CD8-positive, alpha-beta memory T cell (primary cell): ENCODE data around the gene SOX10. TPM values are rescaled to one million over a fixed set of nuclear protein-coding genes. Genes with fewer than 3 reads are reported as not detected.
"Not testable (repeated sequence)": the region's sequence is repeated elsewhere in the genome, so short reads cannot be mapped to it uniquely, and the experiment has no call there.

Experiments
- CTCF ChIA-PET: fragments of 350-600 bp; sonication (Branson Sonifier 250); formaldehyde crosslinking; loops from one replicate; lab custom pipeline; 2021; ENCODE audit warnings: antibody characterized with exemption; lab: Charles Lee
- POLR2A ChIA-PET: fragments of 350-600 bp; sonication (Branson Sonifier 250); formaldehyde crosslinking; loops from one replicate; lab custom pipeline; 2021; ENCODE audit warnings: antibody characterized with exemption; lab: Charles Lee
- DNase-seq, 5 donors: peaks; one replicate each; pipeline versions ENCODE4 v3.0.0 to v3.0.0-alpha.2; 2020 to 2022; ENCODE audit warnings: mixed read lengths in 1 of 5
- H3K27ac ChIP-seq: one replicate; pipeline ENCODE4 v1.7.0; 2013; ENCODE audit warnings: low read depth, mild to moderate bottlenecking, low read length, moderate library complexity
- H3K27me3 ChIP-seq: 2 replicates; pipeline ENCODE4 v1.7.0; 2013; ENCODE audit warnings: low read length, mild to moderate bottlenecking; ENCODE audit not compliant: insufficient read depth, poor library complexity, severe bottlenecking
- H3K36me3 ChIP-seq: 2 replicates; pipeline ENCODE4 v1.7.0; 2013; ENCODE audit warnings: mild to moderate bottlenecking, low read length, moderate library complexity; ENCODE audit not compliant: insufficient read depth
- H3K4me1 ChIP-seq: 2 replicates; pipeline ENCODE4 v1.7.0; 2013; ENCODE audit warnings: mild to moderate bottlenecking, low read length, moderate library complexity; ENCODE audit not compliant: insufficient read depth
- H3K4me3 ChIP-seq: 2 replicates; pipeline ENCODE4 v1.7.0; 2013; ENCODE audit warnings: mild to moderate bottlenecking, low read length
- H3K9me3 ChIP-seq: 2 replicates; pipeline ENCODE4 v1.7.0; 2013; ENCODE audit warnings: mild to moderate bottlenecking, low read length
- H3K27ac Mint-ChIP-seq, 8 donors: one replicate each; pipeline ENCODE4 v1.8.0; 2020 to 2021; ENCODE audit warnings: mixed read lengths in 8 of 8, mild to moderate bottlenecking in 6 of 8, inconsistent platforms in 3 of 8, moderate library complexity in 3 of 8
- H3K27me3 Mint-ChIP-seq, 2 donors: one replicate each; pipeline ENCODE4 v1.8.0; 2020 to 2021; ENCODE audit warnings: mixed read lengths in 2 of 2, mild to moderate bottlenecking in 1 of 2, moderate library complexity in 1 of 2
- H3K36me3 Mint-ChIP-seq, 3 donors: one replicate each; pipeline ENCODE4 v1.8.0; 2020 to 2021; ENCODE audit warnings: mixed read lengths in 3 of 3, inconsistent platforms in 1 of 3, mild to moderate bottlenecking in 1 of 3
- H3K4me1 Mint-ChIP-seq, 3 donors: one replicate each; pipeline ENCODE4 v1.8.0; 2020 to 2021; ENCODE audit warnings: mixed read lengths in 3 of 3, inconsistent platforms in 1 of 3, mild to moderate bottlenecking in 1 of 3
- H3K4me3 Mint-ChIP-seq, 7 donors: one replicate each; pipeline ENCODE4 v1.8.0; 2020 to 2021; ENCODE audit warnings: mixed read lengths in 7 of 7, mild to moderate bottlenecking in 6 of 7, moderate library complexity in 4 of 7, inconsistent platforms in 2 of 7
- H3K9me3 Mint-ChIP-seq, 5 donors: one replicate each; pipeline ENCODE4 v1.8.0; 2020 to 2022; ENCODE audit warnings: mixed read lengths in 5 of 5, mild to moderate bottlenecking in 3 of 5, moderate library complexity in 2 of 5, inconsistent platforms in 1 of 5
- polyA plus RNA-seq: library from polyadenylated mRNA; unstranded; fragments of 300-500 nt; fragmentation: Illumina TruSeq; gene quantifications from one replicate; pipeline ENCODE4 v1.2.3, GENCODE V29; 2021
- total RNA-seq, 2 experiments: library from RNA; stranded (reverse); gene quantifications; one replicate each; pipeline ENCODE4 v1.2.3, GENCODE V29; 2021

The SOX10 gene
- total and polyA plus RNA-seq, 3 experiments from 2014 or later = not detected

DNA sequence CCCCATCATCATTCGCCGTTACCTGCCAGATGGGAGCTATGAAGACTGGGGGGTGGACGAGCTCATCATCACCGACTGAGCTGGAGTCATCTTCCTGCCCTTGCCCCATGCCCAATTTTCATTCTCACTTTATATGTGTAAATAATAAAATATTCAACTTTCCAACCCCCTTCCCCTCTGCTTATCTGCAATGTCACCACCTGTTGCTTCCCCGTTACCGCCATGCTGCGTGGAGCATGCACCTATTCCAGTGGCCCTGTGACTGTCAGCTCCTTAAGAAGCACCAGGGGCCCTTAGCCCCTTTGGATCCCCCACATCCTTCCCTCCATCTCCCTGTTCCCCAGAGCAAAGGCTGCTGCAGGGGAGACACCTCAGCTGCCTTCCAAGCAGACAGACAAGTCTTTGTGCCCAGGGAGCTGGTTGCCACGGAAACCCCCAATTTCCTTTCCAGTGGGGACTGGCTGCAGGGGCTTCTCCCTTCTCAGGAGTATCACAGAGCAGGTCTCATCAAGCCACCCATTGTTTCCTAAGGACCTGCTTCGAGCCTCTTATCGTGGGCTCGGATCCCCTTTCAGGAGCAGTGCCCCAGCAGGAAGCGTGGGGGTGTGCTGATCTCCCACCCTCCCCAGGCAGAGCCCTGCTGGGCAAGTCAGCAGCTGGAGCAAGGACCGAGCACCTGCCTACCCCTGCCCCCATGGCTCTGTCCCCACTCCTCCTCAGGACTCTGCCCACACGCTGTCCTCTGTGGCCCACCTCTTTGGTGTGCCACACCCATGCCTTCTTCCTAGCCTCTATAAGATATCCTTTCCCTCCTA is 16.5 kb downstream of the SOX10 start:
- DNase-seq = no peak
- no peak overlapping the region for H3K4me3 Mint-ChIP-seq
- POLR2A ChIA-PET = no interaction called here

DNA sequence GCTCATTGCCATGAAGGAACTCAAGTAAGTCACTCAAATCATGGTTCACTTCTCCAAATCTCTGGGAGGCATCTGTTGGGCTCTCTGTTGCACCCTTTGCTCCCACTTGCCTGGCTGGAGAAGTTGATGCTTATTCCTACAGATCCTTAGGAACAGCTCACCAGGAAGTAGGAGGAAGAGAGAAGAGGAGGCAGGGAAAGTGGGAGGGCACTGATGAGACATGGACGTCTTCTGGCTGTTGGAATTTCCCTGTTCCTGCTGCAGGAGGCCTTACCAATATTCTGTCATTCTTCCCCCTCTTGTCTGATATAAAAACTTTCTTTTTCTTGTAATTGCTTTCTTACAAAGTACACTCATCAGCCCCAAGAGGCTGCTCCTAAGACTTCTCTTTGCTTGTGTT is 17.2 kb downstream of the SOX10 start:
- no peak for DNase-seq
- peaks cover 0 to 2% of the 10 kb centered on the region in 2 donors for H3K27me3 Mint-ChIP-seq
- Histone ChIP-seq H3K4me3 (no peak overlapping the region), H3K4me1 (no peaks in the 10 kb centered on the region), H3K9me3 (no peaks in the 10 kb centered on the region), H3K27ac (no peak overlapping the region), H3K27me3 (no peaks in the 10 kb centered on the region), H3K36me3 (peaks cover 25% of the 10 kb centered on the region)
- peaks cover 6 to 13% (median 8%) of the 10 kb centered on the region in 3 donors for H3K4me1 Mint-ChIP-seq
- ChIA-PET POLR2A (no interaction called here), CTCF (interaction anchor here (3.9 kb wide), 1 partner anchor 149 kb away, joined by 32 read pairs; no protein-coding TSS in a partner anchor)
- H3K9me3 Mint-ChIP-seq = no peaks in the 10 kb centered on the region
- H3K36me3 Mint-ChIP-seq = peaks cover 6 to 70% (median 11%) of the 10 kb centered on the region in 3 donors
- no peak overlapping the region for H3K4me3 Mint-ChIP-seq
- H3K27ac Mint-ChIP-seq = peak overlapping the region in 2 of 8 donors; percentile 43 to 61

More for the DNA sequence above, 16.5 kb downstream of the SOX10 start:
- Histone ChIP-seq H3K27ac (no peak overlapping the region), H3K4me1 (no peaks in the 10 kb centered on the region), H3K27me3 (no peaks in the 10 kb centered on the region), H3K4me3 (no peak overlapping the region), H3K36me3 (peaks cover 25% of the 10 kb centered on the region), H3K9me3 (no peaks in the 10 kb centered on the region)
- H3K9me3 Mint-ChIP-seq = no peaks in the 10 kb centered on the region
- CTCF ChIA-PET = interaction anchor here (3.9 kb wide), 1 partner anchor 150 kb away, joined by 32 read pairs; no protein-coding TSS in a partner anchor
- H3K27ac Mint-ChIP-seq = peak overlapping the region in 3 of 8 donors; percentile 26 to 61 (median 43)
- H3K27me3 Mint-ChIP-seq = peaks cover 0 to 2% of the 10 kb centered on the region in 2 donors
- H3K4me1 Mint-ChIP-seq = peaks cover 5 to 11% (median 6%) of the 10 kb centered on the region in 3 donors
- H3K36me3 Mint-ChIP-seq = peaks cover 6 to 72% (median 8%) of the 10 kb centered on the region in 3 donors

DNA sequence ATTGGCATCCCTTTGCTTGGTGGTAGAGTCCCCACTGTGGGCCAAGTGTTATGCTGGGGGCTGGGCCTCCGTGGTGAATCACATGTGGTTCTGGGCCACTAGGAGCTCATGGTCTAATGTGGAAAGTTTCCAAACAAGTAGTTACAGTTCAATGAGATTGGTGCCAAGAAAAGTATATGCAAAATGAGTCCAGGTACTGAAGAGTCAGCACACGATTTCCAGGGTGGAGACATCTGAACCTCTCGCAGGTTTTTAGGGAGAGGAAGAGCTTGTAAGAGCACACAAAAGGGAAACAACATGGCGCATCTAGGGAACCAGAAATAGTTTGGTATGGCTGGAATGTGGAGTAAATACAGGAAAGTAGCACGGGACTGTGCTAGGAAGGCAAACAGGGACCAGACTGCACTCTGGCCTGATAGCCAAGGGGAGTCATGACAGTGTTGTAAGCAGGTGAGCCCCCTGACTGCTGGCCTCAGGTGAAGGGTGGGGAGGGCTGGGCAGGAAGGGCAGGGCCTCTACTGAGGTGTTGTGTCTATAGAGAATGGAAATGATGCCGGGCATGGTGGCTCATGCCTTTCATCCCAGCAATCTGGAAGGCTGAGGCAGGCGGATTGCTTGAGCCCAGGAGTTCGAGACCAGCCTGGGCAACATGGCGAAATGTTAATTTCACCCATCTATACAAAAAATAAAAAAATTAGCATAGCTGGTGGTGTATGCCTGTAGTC is 18.3 kb downstream of the SOX10 start:
- peaks cover 0 to 2% of the 10 kb centered on the region in 2 donors for H3K27me3 Mint-ChIP-seq
- Histone ChIP-seq H3K36me3 (peaks cover 32% of the 10 kb centered on the region), H3K4me3 (no peak overlapping the region), H3K27ac (no peak overlapping the region), H3K27me3 (no peaks in the 10 kb centered on the region), H3K9me3 (no peaks in the 10 kb centered on the region), H3K4me1 (no peaks in the 10 kb centered on the region)
- H3K4me1 Mint-ChIP-seq = peaks cover 6 to 14% (median 9%) of the 10 kb centered on the region in 3 donors
- H3K9me3 Mint-ChIP-seq = no peaks in the 10 kb centered on the region
- CTCF ChIA-PET = interaction anchor here (0.6 to 3.9 kb wide), 10 partner anchors 11 to 148 kb away, joined by 3 to 32 read pairs (median 3); partner anchors contain the start of genes C22orf23, GALR3 and POLR2F
- no peak for DNase-seq
- peak overlapping the region in 1 of 8 donors; percentile 87 for H3K27ac Mint-ChIP-seq
- POLR2A ChIA-PET = no interaction called here
- no peak overlapping the region for H3K4me3 Mint-ChIP-seq
- H3K36me3 Mint-ChIP-seq = peaks cover 6 to 76% (median 13%) of the 10 kb centered on the region in 3 donors

DNA sequence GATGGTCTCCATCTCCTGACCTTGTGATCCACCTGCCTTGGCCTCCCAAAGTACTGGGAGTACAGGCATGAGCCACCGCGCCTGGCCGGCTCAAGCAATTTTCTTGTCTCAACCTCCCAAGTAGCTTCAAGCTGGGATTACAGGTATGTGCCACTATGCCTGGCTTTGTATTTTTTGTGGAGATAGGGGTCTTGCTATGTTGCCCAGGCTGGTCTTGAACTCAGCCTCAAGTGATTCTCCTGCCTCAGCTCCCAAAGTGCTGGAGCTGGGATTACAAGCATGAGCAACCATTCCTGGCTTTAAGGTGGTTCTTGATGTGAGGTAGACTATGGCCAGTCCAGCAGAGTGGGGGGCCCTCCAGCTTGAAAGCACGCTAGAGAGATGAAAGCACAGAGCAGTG is 23.3 kb downstream of the SOX10 start:
- peaks cover 33% of the 10 kb centered on the region for H3K36me3 ChIP-seq

DNA sequence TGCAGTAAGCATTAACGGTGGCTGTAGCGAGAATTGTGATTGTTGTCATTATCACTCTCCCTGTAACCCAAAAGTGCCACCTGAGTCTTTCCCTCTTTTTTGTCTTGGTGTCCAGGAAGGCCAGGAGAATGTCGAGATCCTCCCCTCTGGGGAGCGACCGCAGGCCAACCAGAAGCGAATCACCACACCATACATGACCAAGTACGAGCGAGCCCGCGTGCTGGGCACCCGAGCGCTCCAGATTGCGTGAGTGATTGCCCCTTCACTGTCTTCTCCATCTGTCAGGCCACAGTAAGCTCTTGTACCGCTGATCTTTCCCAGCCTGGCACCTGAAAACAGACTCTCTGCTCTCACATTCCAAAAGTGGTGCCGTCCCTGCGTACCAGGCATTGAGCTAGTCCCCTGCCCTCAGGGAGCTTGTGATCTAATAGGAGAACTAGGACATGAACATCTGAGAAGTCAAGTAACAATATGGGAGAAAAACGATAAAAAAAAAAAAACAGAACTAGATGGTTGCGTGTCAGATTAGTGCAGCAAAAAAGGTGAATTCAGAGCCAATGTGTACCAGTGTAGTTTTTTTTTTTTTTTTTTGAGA is 25.0 kb downstream of the SOX10 start:
- DNase-seq = no peak
- H3K27ac Mint-ChIP-seq = peak overlapping the region in 3 of 8 donors; percentile 19 to 70 (median 58)
- H3K9me3 ChIP-seq = no peaks in the 10 kb centered on the region
- ChIA-PET CTCF (interaction anchor here (0.7 kb wide), 1 partner anchor 25 kb away, joined by 3 read pairs; no protein-coding TSS in a partner anchor), POLR2A (interaction anchor here (0.7 kb wide), 1 partner anchor 52 kb away, joined by 5 read pairs; no protein-coding TSS in a partner anchor)
- H3K4me3 ChIP-seq = no peak overlapping the region
- H3K36me3 Mint-ChIP-seq = peaks cover 11 to 69% (median 35%) of the 10 kb centered on the region in 3 donors
- no peaks in the 10 kb centered on the region for H3K9me3 Mint-ChIP-seq
- peaks cover 7% of the 10 kb centered on the region for H3K4me1 ChIP-seq
- peak overlapping the region in 1 of 7 donors; percentile 80 for H3K4me3 Mint-ChIP-seq
- peaks cover 0 to 1% of the 10 kb centered on the region in 2 donors for H3K27me3 Mint-ChIP-seq
- peaks cover 30 to 43% (median 41%) of the 10 kb centered on the region in 3 donors for H3K4me1 Mint-ChIP-seq
- H3K27ac ChIP-seq = no peak overlapping the region
- H3K36me3 ChIP-seq = peaks cover 33% of the 10 kb centered on the region
- H3K27me3 ChIP-seq = no peaks in the 10 kb centered on the region

More for the DNA sequence above, 23.3 kb downstream of the SOX10 start:
- Histone ChIP-seq H3K4me3 (no peak overlapping the region), H3K4me1 (no peaks in the 10 kb centered on the region), H3K27ac (no peak overlapping the region), H3K27me3 (no peaks in the 10 kb centered on the region), H3K9me3 (no peaks in the 10 kb centered on the region)
- Mint-ChIP-seq H3K36me3 (peaks cover 11 to 76% (median 35%) of the 10 kb centered on the region in 3 donors), H3K4me3 (no peak overlapping the region), H3K9me3 (no peaks in the 10 kb centered on the region), H3K4me1 (peaks cover 25 to 36% (median 35%) of the 10 kb centered on the region in 3 donors), H3K27me3 (peaks cover 0 to 1% of the 10 kb centered on the region in 2 donors), H3K27ac (peak overlapping the region in 2 of 8 donors; percentile 39 to 70)
- ChIA-PET POLR2A (interaction anchor here (0.7 kb wide), 1 partner anchor 214 kb away, joined by 3 read pairs; no protein-coding TSS in a partner anchor), CTCF (interaction anchor here (1.2 kb wide), 1 partner anchor 144 kb away, joined by 3 read pairs; no protein-coding TSS in a partner anchor)
- no peak for DNase-seq

DNA sequence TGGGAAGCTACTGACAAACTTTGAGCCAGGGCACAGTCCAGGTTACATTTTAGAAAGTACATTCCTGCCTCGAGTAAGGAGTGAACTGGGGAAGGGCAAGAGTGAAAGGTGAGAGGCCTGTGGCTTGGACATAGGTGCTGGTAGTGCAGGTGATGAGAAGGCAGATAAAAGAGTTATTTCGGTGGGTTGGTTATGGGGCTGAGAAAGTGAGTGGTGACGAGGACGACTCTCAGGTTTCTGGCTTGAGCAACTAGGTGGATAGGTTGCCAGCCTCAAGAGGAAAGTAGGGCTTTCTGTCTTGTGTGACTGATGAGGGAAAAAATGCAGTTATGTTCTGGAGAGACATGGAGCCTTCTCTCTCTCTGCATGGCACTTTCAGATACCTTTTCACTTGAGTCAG is 27.1 kb downstream of the SOX10 start:
- peaks cover 33% of the 10 kb centered on the region for H3K36me3 ChIP-seq
- Mint-ChIP-seq H3K4me1 (peaks cover 45 to 59% (median 54%) of the 10 kb centered on the region in 3 donors), H3K9me3 (no peaks in the 10 kb centered on the region), H3K36me3 (peaks cover 11 to 65% (median 33%) of the 10 kb centered on the region in 3 donors), H3K4me3 (peak overlapping the region in 2 of 7 donors; percentile 9 to 71), H3K27me3 (peaks cover 5 to 8% of the 10 kb centered on the region in 2 donors), H3K27ac (peak overlapping the region in 2 of 8 donors; percentile 43 to 49)
- no peaks in the 10 kb centered on the region for H3K9me3 ChIP-seq
- DNase-seq = no peak
- H3K4me3 ChIP-seq = no peak overlapping the region
- CTCF ChIA-PET = no interaction called here
- H3K4me1 ChIP-seq = peaks cover 17% of the 10 kb centered on the region
- POLR2A ChIA-PET = interaction anchor here (0.6 kb wide), 1 partner anchor 11 kb away, joined by 7 read pairs; no protein-coding TSS in a partner anchor
- H3K27ac ChIP-seq = no peak overlapping the region
- H3K27me3 ChIP-seq = peaks cover under 1% of the 10 kb centered on the region

DNA sequence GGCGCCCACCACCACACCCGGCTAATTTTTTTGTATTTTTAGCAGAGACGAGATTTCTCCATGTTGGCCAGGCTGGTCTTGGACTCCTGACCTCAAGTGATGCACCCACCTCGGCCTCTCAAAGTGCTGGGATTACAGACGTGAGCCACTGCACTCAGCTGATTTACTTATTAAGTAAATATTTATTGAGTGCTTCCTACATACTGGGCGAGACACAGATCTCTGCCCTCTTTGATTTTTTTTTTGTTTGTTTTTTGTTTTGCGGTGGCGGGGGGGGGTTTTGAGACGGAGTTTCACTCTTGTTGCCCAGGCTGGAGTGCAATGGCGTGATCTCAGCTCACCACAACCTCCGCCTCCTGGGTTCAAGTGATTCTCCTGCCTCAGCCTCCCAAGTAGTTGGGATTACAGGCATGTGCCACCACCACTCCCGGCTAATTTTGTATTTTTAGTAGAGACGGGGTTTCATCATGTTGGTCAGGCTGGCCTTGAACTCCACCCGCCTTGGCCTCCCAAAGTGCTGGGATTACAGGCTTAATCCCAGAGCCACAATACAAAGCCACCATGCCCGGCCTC is 28.4 kb downstream of the SOX10 start:
- DNase-seq, H3K4me3 Mint-ChIP-seq, H3K27ac ChIP-seq, CTCF ChIA-PET, H3K9me3 ChIP-seq, H3K27me3 ChIP-seq, H3K4me3 ChIP-seq, H3K9me3 Mint-ChIP-seq, POLR2A ChIA-PET: not testable (repeated sequence)
- peaks cover 8 to 12% of the 10 kb centered on the region in 2 donors for H3K27me3 Mint-ChIP-seq
- peaks cover 25% of the 10 kb centered on the region for H3K36me3 ChIP-seq
- peak overlapping the region in 1 of 8 donors; percentile 66 for H3K27ac Mint-ChIP-seq
- H3K36me3 Mint-ChIP-seq = peaks cover 11 to 52% (median 29%) of the 10 kb centered on the region in 3 donors
- peaks cover 47 to 57% (median 52%) of the 10 kb centered on the region in 3 donors for H3K4me1 Mint-ChIP-seq
- H3K4me1 ChIP-seq = peaks cover 17% of the 10 kb centered on the region
